Measurements from ENCODE around the gene NF1.

The NF1 gene

DNA sequence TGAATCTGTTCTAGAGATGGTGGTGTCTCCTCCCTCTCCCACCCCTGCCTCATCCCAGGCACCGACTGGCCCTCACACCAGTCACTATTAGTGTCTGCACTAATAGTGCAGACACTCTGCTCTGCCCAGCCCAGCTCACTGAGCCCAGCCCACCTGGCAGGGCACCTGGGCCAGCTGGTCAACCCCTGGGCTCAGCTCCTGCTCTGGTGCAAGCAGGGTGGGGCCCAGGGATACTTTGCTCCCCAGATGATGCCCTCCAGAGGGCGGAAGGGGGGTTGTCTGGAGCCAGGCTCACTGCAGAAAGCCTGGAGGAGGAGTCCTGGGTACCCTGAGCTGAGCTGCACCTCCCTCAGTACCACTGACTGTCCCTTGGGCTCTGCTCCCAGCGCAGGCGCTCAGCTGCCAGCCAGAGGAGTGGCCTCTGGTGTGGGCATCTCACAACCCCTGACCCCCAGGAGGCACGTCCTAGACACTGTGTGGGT lies 311.2 kb downstream of the NF1 start:
- Histone ChIP-seq H3K4me3 (ENCODE audit: insufficient read depth, low read depth, low read length) (no peak overlapping the region), H3K27ac (ENCODE audit: insufficient read depth, low read depth, low read length, poor library complexity, severe bottlenecking) (no peak overlapping the region), H3K27me3 (ENCODE audit: control insufficient read depth, insufficient read depth, low read length, poor library complexity, severe bottlenecking) (peaks cover 3% of the 10 kb centered on the region), H3K36me3 (ENCODE audit: control insufficient read depth, insufficient read depth, low read length) (no peaks in the 10 kb centered on the region), H3K9me3 (ENCODE audit: control insufficient read depth, low read length) (no peaks in the 10 kb centered on the region), H3K4me1 (ENCODE audit: control insufficient read depth, insufficient read depth, low read length) (no peaks in the 10 kb centered on the region)
- WGBS, 2 experiments: 63 to 65% methylated on average over 5 of the region's 5 CpGs

DNA sequence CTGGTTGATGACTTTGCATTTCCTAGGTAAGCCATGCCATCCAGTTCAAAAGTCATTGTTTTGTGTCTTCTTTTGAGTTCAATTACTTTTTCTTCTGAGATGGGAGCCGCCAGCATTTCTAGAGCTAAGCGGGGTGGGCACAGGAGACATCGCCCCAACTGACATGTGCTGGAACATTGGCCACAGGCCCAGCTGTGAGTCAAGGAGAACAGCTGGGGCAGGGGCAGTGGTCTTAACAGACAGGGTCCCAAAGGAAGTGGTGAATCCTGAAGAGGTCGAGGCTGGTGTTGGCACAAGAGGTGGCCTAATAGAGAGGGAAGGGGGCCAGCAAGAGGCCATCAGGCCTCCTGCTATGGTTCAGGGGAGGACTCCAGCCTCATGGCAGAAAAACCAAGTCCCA lies 313.8 kb downstream of the NF1 start:
- H3K4me1 ChIP-seq (ENCODE audit: control insufficient read depth, insufficient read depth, low read length): peaks cover 12% of the 10 kb centered on the region
- WGBS, 2 experiments: 92 to 96% methylated on average over 4 of the region's 4 CpGs
- H3K9me3 ChIP-seq (ENCODE audit: control insufficient read depth, low read length): no peaks in the 10 kb centered on the region
- no peaks in the 10 kb centered on the region for H3K36me3 ChIP-seq (ENCODE audit: control insufficient read depth, insufficient read depth, low read length)
- H3K27ac ChIP-seq (ENCODE audit: insufficient read depth, low read depth, low read length, poor library complexity, severe bottlenecking): no peak overlapping the region
- H3K27me3 ChIP-seq (ENCODE audit: control insufficient read depth, insufficient read depth, low read length, poor library complexity, severe bottlenecking): peaks cover 24% of the 10 kb centered on the region
- H3K4me3 ChIP-seq (ENCODE audit: insufficient read depth, low read depth, low read length): no peak overlapping the region

DNA sequence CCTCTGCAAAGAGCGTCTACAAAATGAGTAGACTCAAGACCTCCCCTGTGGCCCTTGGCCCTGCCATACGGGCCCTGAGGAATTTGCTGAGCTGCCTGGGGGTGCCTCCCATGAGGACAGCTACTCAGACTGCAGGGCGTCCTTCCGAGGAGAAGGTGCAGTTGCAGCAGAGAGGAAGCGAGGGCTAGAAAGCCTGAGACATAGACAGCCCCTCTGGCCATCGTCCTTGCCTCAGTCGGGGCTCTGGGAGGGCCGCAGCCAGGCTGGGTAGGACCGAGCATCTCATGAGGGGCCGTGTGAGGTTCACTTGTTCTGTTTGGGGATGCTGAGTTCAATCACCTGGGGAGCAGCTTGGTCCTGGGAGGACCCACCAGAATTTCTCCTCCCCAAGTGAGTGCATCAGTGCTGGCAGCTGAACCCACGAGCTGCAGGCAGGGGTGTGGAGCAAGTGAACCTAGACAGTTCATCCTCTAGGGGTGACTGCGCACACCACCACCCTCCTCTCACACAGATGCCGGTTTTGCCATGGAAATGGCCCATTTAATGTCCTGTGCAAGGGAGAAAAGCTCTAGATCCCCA lies 317.0 kb downstream of the NF1 start:
- H3K36me3 ChIP-seq (ENCODE audit: control insufficient read depth, insufficient read depth, low read length): no peaks in the 10 kb centered on the region
- 81 to 87% methylated on average over 13 of the region's 13 CpGs for WGBS, 2 experiments
- H3K27me3 ChIP-seq (ENCODE audit: control insufficient read depth, insufficient read depth, low read length, poor library complexity, severe bottlenecking): peaks cover 41% of the 10 kb centered on the region
- H3K27ac ChIP-seq (ENCODE audit: insufficient read depth, low read depth, low read length, poor library complexity, severe bottlenecking): no peak overlapping the region
- H3K4me3 ChIP-seq (ENCODE audit: insufficient read depth, low read depth, low read length): no peak overlapping the region
- H3K4me1 ChIP-seq (ENCODE audit: control insufficient read depth, insufficient read depth, low read length): peaks cover 44% of the 10 kb centered on the region
- no peaks in the 10 kb centered on the region for H3K9me3 ChIP-seq (ENCODE audit: control insufficient read depth, low read length)

DNA sequence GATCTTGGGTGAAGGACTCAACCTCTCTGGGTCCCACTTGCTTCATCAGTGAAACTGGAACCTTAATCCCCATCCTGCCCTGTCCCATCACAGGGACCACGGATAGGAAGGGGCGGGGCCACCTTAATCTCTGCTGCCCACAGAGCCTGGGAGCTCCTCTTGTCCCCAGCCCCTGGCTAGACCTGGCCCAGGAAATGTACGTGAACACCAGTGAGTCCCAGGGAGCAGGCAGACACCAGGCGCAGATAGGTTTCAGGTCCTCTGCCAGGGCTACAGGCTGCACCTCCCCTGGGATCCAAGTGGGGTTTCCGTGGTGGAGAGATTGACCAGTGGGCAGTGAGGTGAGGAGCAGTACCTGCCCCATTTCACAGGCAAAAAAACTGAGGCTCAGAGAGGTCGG lies 317.7 kb downstream of the NF1 start:
- no peaks in the 10 kb centered on the region for H3K36me3 ChIP-seq (ENCODE audit: control insufficient read depth, insufficient read depth, low read length)
- H3K4me3 ChIP-seq (ENCODE audit: insufficient read depth, low read depth, low read length): no peak overlapping the region
- no peaks in the 10 kb centered on the region for H3K9me3 ChIP-seq (ENCODE audit: control insufficient read depth, low read length)
- WGBS, 2 experiments: 77 to 79% methylated on average over 6 of the region's 6 CpGs
- peaks cover 50% of the 10 kb centered on the region for H3K4me1 ChIP-seq (ENCODE audit: control insufficient read depth, insufficient read depth, low read length)
- no peak overlapping the region for H3K27ac ChIP-seq (ENCODE audit: insufficient read depth, low read depth, low read length, poor library complexity, severe bottlenecking)
- H3K27me3 ChIP-seq (ENCODE audit: control insufficient read depth, insufficient read depth, low read length, poor library complexity, severe bottlenecking): peaks cover 41% of the 10 kb centered on the region

DNA sequence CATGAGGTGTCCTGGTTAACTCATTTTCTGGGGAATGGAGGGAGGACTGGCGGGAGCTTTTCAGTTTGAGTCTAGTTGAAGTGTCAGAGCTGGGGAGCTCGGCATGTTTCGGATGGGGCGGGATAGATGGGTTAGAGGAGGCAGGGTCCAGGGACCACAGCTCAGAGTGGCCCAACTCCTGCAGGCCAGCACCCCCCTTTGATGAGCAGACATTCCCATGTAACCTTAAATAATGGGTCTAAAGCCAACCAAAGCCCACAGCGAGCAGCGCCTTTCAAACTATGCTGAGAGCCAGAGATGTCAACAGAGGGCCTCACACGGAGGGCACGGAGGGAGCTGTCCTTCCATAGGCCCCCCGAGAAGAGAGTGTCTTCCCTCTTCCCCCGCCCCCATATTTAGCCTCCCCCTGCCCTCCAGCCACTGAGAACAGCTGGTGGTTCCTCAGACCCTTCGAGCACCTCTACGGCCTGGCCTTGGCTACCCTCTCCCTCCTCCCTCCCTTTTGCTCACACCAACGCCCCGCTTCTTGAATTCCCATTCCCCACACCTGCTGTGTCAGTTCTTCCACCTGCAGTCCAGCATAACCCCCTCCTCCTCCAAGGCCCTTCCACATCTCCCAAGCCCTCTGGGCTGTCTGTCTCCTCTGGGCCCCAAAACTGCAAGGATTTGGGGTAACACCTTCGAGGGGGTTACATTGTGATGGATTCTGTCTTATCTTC lies 318.5 kb downstream of the NF1 start:
- Histone ChIP-seq H3K36me3 (ENCODE audit: control insufficient read depth, insufficient read depth, low read length) (no peaks in the 10 kb centered on the region), H3K9me3 (ENCODE audit: control insufficient read depth, low read length) (no peaks in the 10 kb centered on the region), H3K27ac (ENCODE audit: insufficient read depth, low read depth, low read length, poor library complexity, severe bottlenecking) (no peak overlapping the region), H3K4me3 (ENCODE audit: insufficient read depth, low read depth, low read length) (no peak overlapping the region), H3K4me1 (ENCODE audit: control insufficient read depth, insufficient read depth, low read length) (peaks cover 50% of the 10 kb centered on the region), H3K27me3 (ENCODE audit: control insufficient read depth, insufficient read depth, low read length, poor library complexity, severe bottlenecking) (peaks cover 41% of the 10 kb centered on the region)
- WGBS, 2 experiments: 38 to 40% methylated on average over 15 of the region's 15 CpGs

DNA sequence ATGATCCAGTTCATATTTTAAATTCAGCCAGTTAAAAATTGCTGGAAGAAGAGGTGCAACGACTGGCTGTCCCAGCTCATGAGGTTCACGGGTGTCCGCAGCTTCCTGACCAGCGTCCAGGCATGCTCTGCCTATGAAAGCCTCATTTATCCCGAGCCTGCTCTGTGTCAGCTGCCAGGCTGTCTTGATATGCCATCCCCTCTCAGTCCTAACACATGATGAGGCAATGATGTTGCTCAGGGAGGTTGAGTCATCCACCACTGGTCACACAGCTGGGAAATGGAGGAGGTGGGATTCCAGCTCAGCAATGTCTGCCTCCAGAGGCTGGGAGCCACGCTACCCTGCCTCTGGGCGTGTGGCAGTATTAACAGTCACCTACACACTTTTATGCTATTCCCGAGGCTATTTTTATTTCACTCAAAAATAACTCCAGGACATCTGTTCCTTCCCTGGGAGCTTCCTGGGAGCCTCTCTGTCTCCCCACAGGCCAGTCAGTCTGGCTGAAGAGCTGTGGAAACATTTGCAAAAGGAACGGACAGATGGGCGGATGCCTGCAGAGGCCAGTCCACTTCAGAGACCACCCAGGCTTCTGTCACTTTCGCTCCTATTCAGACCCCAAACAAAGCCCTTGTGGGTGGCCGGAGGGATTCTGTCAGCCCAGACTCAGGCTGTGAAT lies 319.2 kb downstream of the NF1 start:
- H3K4me1 ChIP-seq (ENCODE audit: control insufficient read depth, insufficient read depth, low read length): peaks cover 55% of the 10 kb centered on the region
- 43 to 44% methylated on average over 12 of the region's 12 CpGs for WGBS, 2 experiments

DNA sequence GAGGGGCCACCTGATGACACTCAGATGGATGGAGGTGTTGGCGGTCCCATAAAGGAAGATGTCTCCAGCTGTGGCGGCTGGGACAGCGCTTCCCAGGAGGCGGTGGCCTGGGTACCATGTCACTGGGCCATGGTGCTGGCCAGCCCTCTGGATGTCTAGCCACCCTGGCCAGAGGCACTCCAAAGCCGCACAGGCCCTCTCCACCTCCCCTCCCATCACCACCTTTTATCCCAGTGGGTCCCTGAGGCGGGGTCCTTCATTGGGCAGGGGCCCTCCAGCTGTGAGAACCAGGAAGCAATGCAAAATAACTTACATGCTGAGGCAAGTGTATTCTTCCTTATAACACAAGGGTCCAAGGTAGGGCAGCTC lies 319.8 kb downstream of the NF1 start:
- Histone ChIP-seq H3K27me3 (ENCODE audit: control insufficient read depth, insufficient read depth, low read length, poor library complexity, severe bottlenecking) (peaks cover 41% of the 10 kb centered on the region), H3K27ac (ENCODE audit: insufficient read depth, low read depth, low read length, poor library complexity, severe bottlenecking) (no peak overlapping the region), H3K4me1 (ENCODE audit: control insufficient read depth, insufficient read depth, low read length) (peaks cover 55% of the 10 kb centered on the region), H3K4me3 (ENCODE audit: insufficient read depth, low read depth, low read length) (no peak overlapping the region), H3K9me3 (ENCODE audit: control insufficient read depth, low read length) (no peaks in the 10 kb centered on the region), H3K36me3 (ENCODE audit: control insufficient read depth, insufficient read depth, low read length) (no peaks in the 10 kb centered on the region)
- WGBS, 2 experiments: 54 to 57% methylated on average over 6 of the region's 6 CpGs

More for the DNA sequence above, 319.2 kb downstream of the NF1 start:
- Histone ChIP-seq H3K4me3 (ENCODE audit: insufficient read depth, low read depth, low read length) (no peak overlapping the region), H3K27me3 (ENCODE audit: control insufficient read depth, insufficient read depth, low read length, poor library complexity, severe bottlenecking) (peaks cover 41% of the 10 kb centered on the region), H3K27ac (ENCODE audit: insufficient read depth, low read depth, low read length, poor library complexity, severe bottlenecking) (peak overlapping the region; percentile 8), H3K36me3 (ENCODE audit: control insufficient read depth, insufficient read depth, low read length) (no peaks in the 10 kb centered on the region), H3K9me3 (ENCODE audit: control insufficient read depth, low read length) (no peaks in the 10 kb centered on the region)

DNA sequence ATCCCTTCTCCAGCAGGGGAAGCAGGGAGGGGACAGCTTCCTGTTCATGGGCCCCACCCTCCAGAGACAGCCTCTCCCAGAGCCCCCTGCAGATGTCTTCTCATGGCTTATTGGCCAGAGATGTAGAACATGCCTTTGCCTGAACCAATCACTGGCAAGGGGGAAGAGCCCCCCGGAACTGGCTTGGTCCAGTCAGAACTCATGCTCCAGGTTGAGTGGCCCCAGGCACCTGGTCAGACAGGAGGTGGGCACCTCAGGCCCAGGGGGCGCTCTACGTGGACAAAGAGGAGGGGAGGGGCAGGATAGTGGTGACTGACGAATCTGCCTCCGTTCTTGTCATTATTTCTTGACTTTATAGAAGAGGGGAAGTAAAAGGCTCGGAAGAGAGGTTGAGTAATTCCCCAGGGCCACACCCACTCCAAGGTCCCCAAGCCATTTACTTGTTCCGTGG lies 320.3 kb downstream of the NF1 start:
- 75 to 80% methylated on average over 7 of the region's 7 CpGs for WGBS, 2 experiments
- Histone ChIP-seq H3K4me3 (ENCODE audit: insufficient read depth, low read depth, low read length) (no peak overlapping the region), H3K4me1 (ENCODE audit: control insufficient read depth, insufficient read depth, low read length) (peaks cover 55% of the 10 kb centered on the region), H3K36me3 (ENCODE audit: control insufficient read depth, insufficient read depth, low read length) (no peaks in the 10 kb centered on the region), H3K9me3 (ENCODE audit: control insufficient read depth, low read length) (no peaks in the 10 kb centered on the region), H3K27me3 (ENCODE audit: control insufficient read depth, insufficient read depth, low read length, poor library complexity, severe bottlenecking) (peaks cover 41% of the 10 kb centered on the region), H3K27ac (ENCODE audit: insufficient read depth, low read depth, low read length, poor library complexity, severe bottlenecking) (no peak overlapping the region)

DNA sequence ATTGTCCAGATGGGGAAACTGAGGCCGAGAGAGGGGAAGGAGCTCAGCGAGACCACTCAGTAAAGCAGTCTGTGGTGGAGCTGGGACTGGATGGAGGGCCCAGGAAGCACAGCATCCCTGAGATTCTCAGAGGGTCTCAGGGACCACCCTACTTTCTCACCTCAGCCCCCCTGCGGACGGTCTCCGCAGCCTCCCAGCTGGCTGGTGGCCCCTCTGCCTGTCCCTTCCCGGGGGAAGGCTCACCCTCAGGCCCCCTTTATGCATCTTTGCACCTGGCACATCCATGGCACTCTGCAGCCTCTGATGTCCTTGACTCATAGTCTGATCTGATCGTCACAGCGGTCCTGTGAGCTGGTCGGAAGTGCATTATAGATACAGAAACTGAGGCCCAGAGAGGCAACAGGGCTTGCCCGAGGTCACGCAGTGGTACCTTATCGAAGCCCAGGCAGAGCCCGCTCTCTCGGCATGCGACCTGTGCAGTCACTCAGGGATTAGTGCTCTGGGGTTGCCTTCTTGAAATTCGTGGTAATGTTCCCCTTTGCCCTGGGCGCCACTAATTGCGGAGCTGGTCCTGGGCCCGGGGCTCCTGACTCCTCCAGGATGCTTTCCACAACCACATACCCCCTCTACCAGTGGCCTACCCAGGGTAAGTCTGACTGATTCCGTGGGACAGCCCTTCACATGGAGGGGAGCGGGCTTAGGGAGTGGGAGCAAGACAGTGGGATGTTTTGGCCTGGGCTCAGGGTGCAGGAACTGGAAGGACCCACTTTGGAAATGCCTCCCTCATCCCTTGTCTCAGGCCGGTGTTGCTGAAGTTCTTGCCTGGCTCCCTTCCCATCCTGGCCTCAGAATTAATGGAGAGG lies 321.1 kb downstream of the NF1 start:
- no peaks in the 10 kb centered on the region for H3K9me3 ChIP-seq (ENCODE audit: control insufficient read depth, low read length)
- H3K36me3 ChIP-seq (ENCODE audit: control insufficient read depth, insufficient read depth, low read length): no peaks in the 10 kb centered on the region
- peak overlapping the region; percentile 63 for H3K27ac ChIP-seq (ENCODE audit: insufficient read depth, low read depth, low read length, poor library complexity, severe bottlenecking)
- no peak overlapping the region for H3K4me3 ChIP-seq (ENCODE audit: insufficient read depth, low read depth, low read length)
- 88% methylated on average over 22 of the region's 22 CpGs for WGBS, 2 experiments
- peaks cover 55% of the 10 kb centered on the region for H3K4me1 ChIP-seq (ENCODE audit: control insufficient read depth, insufficient read depth, low read length)
- H3K27me3 ChIP-seq (ENCODE audit: control insufficient read depth, insufficient read depth, low read length, poor library complexity, severe bottlenecking): peaks cover 38% of the 10 kb centered on the region
